PC-9 (cell line): ENCODE data around the gene PLCL2. TPM values are rescaled to one million over a fixed set of nuclear protein-coding genes. Genes with fewer than 3 reads are reported as not detected.

ENCODE experiments used
- BruUV-seq: library from RNA; stranded (reverse); fragments of 400-500 nt; replicated peaks from 2 replicates; lab custom pipeline; 2021; lab: Mats Ljungman, UMichigan
- CTCF ChIA-PET: fragments of 300-600 bp; sonication (Branson Sonifier 250); formaldehyde crosslinking; loops from one replicate; lab custom pipeline; 2022; ENCODE audit warnings: antibody characterized with exemption; lab: Charles Lee
- POLR2A ChIA-PET: fragments of 300-600 bp; sonication (Branson Sonifier 250); formaldehyde crosslinking; loops from one replicate; lab custom pipeline; 2022; ENCODE audit warnings: antibody characterized with exemption; ENCODE audit not compliant: unreplicated experiment; lab: Charles Lee
- DNase-seq, 2 experiments: peaks; one replicate each; pipeline versions ENCODE4 v3.0.0 to v3.0.0-alpha.2; 2015 to 2022; ENCODE audit warnings: mixed read lengths in 1 of 2
- H2AFZ ChIP-seq: fragments of 200-600 bp; sonication (generic); 2 replicates; pipeline ENCODE4 v1.8.1; 2017; ENCODE audit warnings: antibody characterized with exemption
- H3F3A ChIP-seq: fragments of 200-600 bp; sonication (generic); 2 replicates; pipeline ENCODE4 v1.8.1; 2017; ENCODE audit warnings: antibody characterized with exemption, mild to moderate bottlenecking, low read depth; ENCODE audit not compliant: insufficient read depth
- H3K27ac ChIP-seq: fragments of 200-600 bp; sonication (generic); 2 replicates; pipeline ENCODE4 v1.6.1; 2016; ENCODE audit warnings: mixed run types
- H3K27me3 ChIP-seq: fragments of 200-600 bp; sonication (generic); 2 replicates; pipeline ENCODE4 v1.6.1; 2016; ENCODE audit warnings: low read depth, mixed run types; ENCODE audit not compliant: insufficient read depth
- H3K36me3 ChIP-seq: fragments of 200-600 bp; sonication (generic); 2 replicates; pipeline ENCODE4 v1.6.1; 2016; ENCODE audit warnings: low read depth, mixed run types
- H3K4me1 ChIP-seq: fragments of 200-600 bp; sonication (generic); replicated peaks from 2 replicates; pipeline ENCODE4 v1.6.1; 2016; ENCODE audit warnings: mixed run types; ENCODE audit not compliant: insufficient read depth
- H3K4me2 ChIP-seq: fragments of 200-600 bp; sonication (generic); 2 replicates; pipeline ENCODE4 v1.6.1; 2017; ENCODE audit warnings: mixed run types
- H3K4me3 ChIP-seq: fragments of 200-600 bp; sonication (generic); 2 replicates; pipeline ENCODE4 v1.6.1; 2016; ENCODE audit warnings: mixed run types
- H3K79me2 ChIP-seq: fragments of 200-600 bp; sonication (generic); 2 replicates; pipeline ENCODE4 v1.6.1; 2017; ENCODE audit warnings: low read depth, mixed run types
- H3K9me2 ChIP-seq: fragments of 200-600 bp; sonication (generic); 2 replicates; pipeline ENCODE4 v1.8.1; 2017; ENCODE audit warnings: mild to moderate bottlenecking; ENCODE audit not compliant: insufficient read depth
- H3K9me3 ChIP-seq: fragments of 200-600 bp; sonication (generic); 2 replicates; pipeline ENCODE4 v1.8.1; 2016; ENCODE audit warnings: low read depth; ENCODE audit not compliant: insufficient read depth
- H4K20me1 ChIP-seq: fragments of 200-600 bp; sonication (generic); 2 replicates; pipeline ENCODE4 v1.8.1; 2017; ENCODE audit not compliant: insufficient read depth
- CTCF ChIP-seq: fragments of 200-600 bp; sonication (generic); conservative IDR thresholded peaks from 2 replicates; pipeline ENCODE4 v1.6.1; 2017; ENCODE audit warnings: mixed run types, antibody characterized with exemption, mild to moderate bottlenecking, moderate library complexity
- EZH2 ChIP-seq: fragments of 200-600 bp; sonication (generic); IDR thresholded peaks from 2 replicates; pipeline ENCODE4 v1.8.0; 2017; ENCODE audit warnings: antibody characterized with exemption, low read depth
- intact Hi-C: fragments of 100-400 bp; cut with micrococcal nuclease; formaldehyde crosslinking; loops from one replicate; pipeline ENCODE4 v1.10.0; 2022; ENCODE audit not compliant: unreplicated experiment
- total RNA-seq: library from RNA; stranded (reverse); gene quantifications from 2 replicates; pipeline ENCODE4 v1.2.3, GENCODE V29; 2021

Gene PLCL2
- total RNA-seq, 1 experiment from 2014 or later, result 4.6 TPM

- ChIA-PET CTCF (no interaction called here), POLR2A (no interaction called here)
- Histone ChIP-seq H3K9me2 (no peaks in the 10 kb centered on the region; the same call in 1 of the 2 replicates), H3K9me3 (peaks cover 7% of the 10 kb centered on the region; the same call in 1 of the 2 replicates), H3K4me2 (no peak overlapping the region), H3K27ac (no peak overlapping the region), H3K4me1 (no peaks in the 10 kb centered on the region), H3K4me3 (no peak overlapping the region), H3K36me3 (no peaks in the 10 kb centered on the region), H3K27me3 (no peaks in the 10 kb centered on the region), H3F3A (no peaks in the 10 kb centered on the region), H2AFZ (no peak overlapping the region), H3K79me2 (no peaks in the 10 kb centered on the region), H4K20me1 (no peaks in the 10 kb centered on the region)
- BruUV-seq, result no TSS peak
- TF ChIP-seq EZH2, result no peak
- TF ChIP-seq CTCF, result no peak
- DNase-seq, result no peak
- intact Hi-C loops, result no loop called here
Observed at GRCh38 chr3:17052363-17052762, 167.6 kb downstream of the PLCL2 start.

GRCh38 chr3:17054301-17054981 lies 169.7 kb downstream of the PLCL2 start:
- Histone ChIP-seq H3K9me3 (no peaks in the 10 kb centered on the region), H3K9me2 (no peaks in the 10 kb centered on the region), H3K27ac (no peak overlapping the region), H3K27me3 (no peaks in the 10 kb centered on the region), H4K20me1 (no peaks in the 10 kb centered on the region), H3K4me1 (no peaks in the 10 kb centered on the region), H3K36me3 (no peaks in the 10 kb centered on the region), H3K79me2 (no peaks in the 10 kb centered on the region), H3K4me3 (no peak overlapping the region), H3F3A (no peaks in the 10 kb centered on the region), H3K4me2 (no peak overlapping the region), H2AFZ (no peak overlapping the region)
- intact Hi-C loops, result no loop called here
- CTCF ChIA-PET, result interaction anchor here (0.6 kb wide), 1 partner anchor 140 kb away, joined by 3 read pairs; no protein-coding TSS in a partner anchor
- POLR2A ChIA-PET, result no interaction called here
- TF ChIP-seq CTCF (no peak), EZH2 (no peak)
- no peak for DNase-seq
- BruUV-seq, result no TSS peak

GRCh38 chr3:17054982-17055343 lies 170.2 kb downstream of the PLCL2 start:
- no peaks in the 10 kb centered on the region for H3F3A ChIP-seq
- TF ChIP-seq EZH2 (no peak), CTCF (no peak)
- DNase-seq, result no peak
- no peaks in the 10 kb centered on the region for H4K20me1 ChIP-seq
- POLR2A ChIA-PET, result no interaction called here
- H3K79me2 ChIP-seq, result no peaks in the 10 kb centered on the region
- no peaks in the 10 kb centered on the region for H3K4me1 ChIP-seq
- intact Hi-C loops, result no loop called here
- BruUV-seq, result no TSS peak
- H3K9me2 ChIP-seq, result no peaks in the 10 kb centered on the region
- no peak overlapping the region for H2AFZ ChIP-seq
- no peaks in the 10 kb centered on the region for H3K9me3 ChIP-seq
- no peaks in the 10 kb centered on the region for H3K36me3 ChIP-seq
- no peak overlapping the region for H3K4me3 ChIP-seq
- H3K27ac ChIP-seq, result no peak overlapping the region
- CTCF ChIA-PET, result no interaction called here
- no peaks in the 10 kb centered on the region for H3K27me3 ChIP-seq
- no peak overlapping the region for H3K4me2 ChIP-seq
